ENCODE results near the gene TMCO1.
"Not testable (repeated sequence)": the region's sequence is repeated elsewhere in the genome, so short reads cannot be mapped to it uniquely, and the experiment has no call there.

Gene TMCO1

DNA sequence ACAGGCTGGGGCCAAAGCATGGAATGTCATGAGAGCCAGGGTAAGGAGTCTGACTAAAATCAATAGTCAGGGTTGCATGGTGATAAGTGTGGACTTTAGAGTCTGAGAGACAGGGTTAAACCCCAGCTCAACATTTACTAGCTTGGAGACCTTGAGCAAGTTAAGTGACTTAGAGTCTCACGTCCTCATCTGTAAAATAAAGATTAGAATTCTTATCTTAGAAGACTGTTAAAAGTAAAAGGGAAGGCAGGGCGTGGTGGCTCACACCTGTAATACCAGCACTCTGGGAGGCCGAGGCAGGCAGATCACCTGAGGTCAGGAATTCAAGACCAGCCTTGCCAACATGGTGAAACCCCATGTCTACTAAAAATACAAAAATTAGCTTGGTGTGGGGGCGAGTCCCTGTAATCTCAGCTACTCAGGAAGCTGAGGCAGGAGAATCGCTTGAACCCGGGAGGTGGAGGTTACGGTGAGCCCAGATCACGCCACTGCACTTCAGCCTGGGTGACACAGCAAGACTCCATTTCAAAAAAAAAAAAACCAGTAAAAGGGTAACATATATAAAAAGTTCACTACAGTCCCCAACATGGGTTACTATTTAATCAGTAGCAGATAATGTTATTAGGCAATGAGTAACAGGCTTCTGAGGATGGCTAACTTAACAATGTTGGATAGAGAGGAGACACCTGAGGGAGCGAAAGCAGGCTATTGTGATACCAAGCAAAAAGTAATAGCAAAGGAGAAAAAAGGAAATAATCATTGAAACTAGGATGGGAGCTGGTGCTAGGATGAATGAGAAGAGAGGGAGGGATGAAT lies 20.8 kb downstream of the TMCO1 start:
- in situ Hi-C loops (cut with MboI; ENCODE audit: low sequenced_read_pairs), result no loop called here

- in situ Hi-C loops (cut with MboI; ENCODE audit: low sequenced_read_pairs), result not testable (repeated sequence)
Measured at GRCh38 chr1:165744913-165745312, 23.8 kb downstream of the TMCO1 start.

DNA sequence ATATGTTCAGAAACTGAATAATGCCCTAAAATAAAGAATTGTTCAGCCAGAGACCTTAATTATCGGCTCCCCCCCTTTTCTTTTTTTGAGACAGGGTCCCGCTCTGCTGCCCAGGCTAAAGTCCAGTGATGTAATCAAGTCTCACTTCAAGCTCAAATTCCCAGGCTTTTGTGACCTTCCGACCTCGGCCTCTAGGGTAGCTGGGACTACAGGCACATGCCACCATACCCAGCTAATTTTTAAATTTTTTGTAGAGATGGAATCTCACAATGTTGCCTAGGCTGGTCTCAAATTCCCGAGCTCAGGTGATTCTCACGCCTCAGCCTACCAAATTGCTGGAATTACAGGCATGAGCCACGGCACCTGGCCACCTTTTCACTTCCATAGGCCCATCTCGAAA lies 26.5 kb downstream of the TMCO1 start:
- in situ Hi-C loops (cut with MboI; ENCODE audit: low sequenced_read_pairs), result no loop called here

- in situ Hi-C loops (cut with MboI; ENCODE audit: low sequenced_read_pairs), result no loop called here
Measured at GRCh38 chr1:165738794-165739193, 29.9 kb downstream of the TMCO1 start.

DNA sequence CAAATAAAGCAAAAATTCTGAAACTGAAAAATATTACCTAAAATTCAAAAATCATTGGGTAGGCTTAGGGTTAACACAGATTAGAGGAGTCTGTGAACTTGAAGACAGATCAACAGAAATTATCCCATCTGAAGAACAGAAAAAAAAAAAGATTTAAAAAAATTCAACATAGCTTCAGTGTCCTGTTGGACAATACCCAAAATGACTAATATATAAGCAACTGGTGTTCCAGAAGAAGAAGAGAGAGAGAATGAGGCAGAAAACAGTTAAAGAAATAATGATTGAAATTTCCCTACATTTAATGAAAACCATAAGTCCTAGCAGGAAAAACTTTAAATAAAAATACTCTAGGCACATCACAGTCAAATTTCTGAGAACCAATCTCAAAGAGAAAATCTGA lies 31.5 kb downstream of the TMCO1 start:
- in situ Hi-C loops (cut with MboI; ENCODE audit: low sequenced_read_pairs), result no loop called here

DNA sequence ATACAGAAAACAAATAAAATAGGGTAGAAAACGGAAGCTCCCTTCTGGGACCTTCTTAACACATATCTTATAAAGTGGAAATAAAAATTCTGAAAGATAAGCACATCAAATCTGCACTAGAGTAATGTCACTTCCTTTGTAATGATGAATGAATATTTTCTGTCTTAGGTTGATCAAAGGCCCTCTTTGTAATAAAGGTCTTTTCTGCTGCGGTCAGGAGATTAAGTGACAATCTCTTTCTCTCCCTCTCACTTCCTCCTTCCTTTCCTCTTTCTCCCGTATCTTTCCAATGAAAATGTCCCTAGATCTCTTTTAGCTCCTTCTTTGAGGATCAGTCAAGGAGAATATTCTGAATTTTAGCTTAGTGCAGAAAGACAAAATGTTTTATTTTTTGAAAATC lies 33.8 kb downstream of the TMCO1 start:
- in situ Hi-C loops (cut with MboI; ENCODE audit: low sequenced_read_pairs), result no loop called here

DNA sequence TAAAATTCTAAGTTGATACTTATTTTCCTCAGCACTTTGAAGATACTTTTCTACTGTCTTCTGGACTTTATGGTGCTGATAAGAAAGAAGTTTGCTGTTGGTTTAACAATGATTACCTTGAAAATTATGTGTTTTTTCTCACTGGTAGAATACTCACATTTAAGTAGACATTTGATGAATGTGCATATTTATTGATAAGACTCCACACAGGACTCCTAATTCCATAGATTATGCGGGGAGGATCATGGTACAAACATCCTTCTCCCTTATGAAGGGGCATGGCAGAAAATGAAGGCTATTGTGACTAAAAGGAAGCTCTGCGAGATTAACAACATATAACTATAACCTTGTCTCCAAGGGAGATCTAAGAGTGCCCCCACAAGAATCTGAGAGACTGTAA lies 41.8 kb downstream of the TMCO1 start:
- in situ Hi-C loops (cut with MboI; ENCODE audit: low sequenced_read_pairs), result no loop called here

- in situ Hi-C loops (cut with MboI; ENCODE audit: low sequenced_read_pairs), result no loop called here
Measured at GRCh38 chr1:165726169-165726568, 42.5 kb downstream of the TMCO1 start.

DNA sequence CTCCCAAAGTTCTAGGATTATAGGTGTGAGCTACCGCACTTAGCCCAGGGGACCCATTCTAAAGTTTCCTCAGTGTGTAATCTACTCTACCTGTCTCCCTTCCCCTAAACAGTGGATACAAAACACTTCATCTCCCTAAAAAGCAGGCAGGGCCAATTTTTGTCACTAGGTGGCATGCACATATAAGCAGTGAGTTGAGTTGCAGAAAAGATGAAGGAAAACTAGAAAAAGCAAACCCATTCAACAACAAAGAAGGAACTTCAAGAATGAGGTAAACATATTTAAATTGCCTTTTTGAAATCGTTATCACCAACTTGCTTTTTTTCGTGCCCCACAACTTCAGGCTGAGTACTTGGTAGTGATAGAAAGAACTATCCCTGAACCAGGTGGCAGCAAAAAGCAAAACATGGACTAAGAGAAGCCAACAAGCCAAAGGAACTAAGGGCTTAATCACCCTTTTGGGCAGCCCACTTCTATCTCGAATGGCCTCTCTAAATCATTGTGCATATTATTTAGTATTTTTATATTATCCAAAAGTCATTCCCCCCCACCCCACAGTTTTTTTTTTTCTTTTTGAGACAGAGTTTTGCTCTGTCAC lies 50.7 kb downstream of the TMCO1 start:
- in situ Hi-C loops (cut with MboI; ENCODE audit: low sequenced_read_pairs), result no loop called here

DNA sequence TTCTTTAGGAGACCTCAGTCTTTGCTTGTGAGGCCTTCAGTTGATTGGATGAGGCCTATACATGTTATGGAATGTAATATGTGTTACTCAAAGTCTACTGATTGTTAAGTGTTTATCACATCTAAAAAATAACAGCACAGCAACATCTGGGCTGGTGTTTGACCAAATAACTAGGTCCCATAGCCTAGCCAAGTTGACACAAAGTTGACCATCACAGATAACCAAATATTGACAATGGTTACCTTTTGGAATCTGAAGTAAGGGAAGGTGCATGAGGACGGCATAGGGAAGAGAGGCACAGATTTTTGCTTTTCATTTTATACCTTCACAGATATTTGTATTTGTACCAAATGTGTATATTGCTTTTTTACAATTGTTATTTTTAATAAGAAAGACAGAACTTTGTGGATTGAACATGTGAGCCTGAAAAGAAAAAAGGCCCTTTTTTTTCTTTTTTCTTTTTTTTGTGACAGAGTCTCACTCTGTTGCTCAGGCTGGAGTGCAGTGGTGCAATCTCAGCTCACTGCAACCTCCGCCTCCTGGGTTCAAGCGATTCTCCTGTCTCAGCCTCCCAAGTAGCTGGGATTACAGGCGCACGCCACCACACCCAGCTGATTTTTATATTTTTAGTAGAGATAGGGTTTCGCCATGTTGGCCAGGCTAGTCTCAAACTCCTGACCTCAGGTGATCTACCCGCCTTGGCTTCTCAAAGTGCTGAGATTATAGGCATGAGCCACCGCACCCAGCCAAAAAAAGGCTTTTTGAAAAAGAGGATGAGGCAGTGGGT lies 52.2 kb downstream of the TMCO1 start:
- in situ Hi-C loops (cut with MboI; ENCODE audit: low sequenced_read_pairs), result not testable (repeated sequence)

DNA sequence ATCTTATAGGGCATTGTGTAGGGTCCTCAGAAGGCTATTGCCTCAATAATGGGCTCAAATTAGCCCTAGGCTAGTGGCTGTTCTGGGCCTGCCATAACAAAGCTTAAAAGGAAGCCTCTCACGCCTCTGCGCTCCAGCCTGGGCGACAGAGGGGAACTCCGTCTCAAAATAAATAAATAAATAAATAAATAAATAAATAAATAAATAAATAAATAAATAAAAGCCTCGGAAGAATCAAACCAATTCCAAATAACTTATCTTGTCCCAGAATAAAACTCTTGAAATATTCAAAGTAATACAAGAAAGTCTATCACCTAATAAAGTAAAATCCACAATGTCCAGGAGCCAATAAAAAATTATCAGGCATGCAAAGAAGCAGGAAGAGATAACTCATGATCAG lies 55.9 kb downstream of the TMCO1 start:
- in situ Hi-C loops (cut with MboI; ENCODE audit: low sequenced_read_pairs), result no loop called here

GRCh38 chr1:165707984-165708706 lies 60.5 kb downstream of the TMCO1 start:
- in situ Hi-C loops (cut with MboI; ENCODE audit: low sequenced_read_pairs), result no loop called here

DNA sequence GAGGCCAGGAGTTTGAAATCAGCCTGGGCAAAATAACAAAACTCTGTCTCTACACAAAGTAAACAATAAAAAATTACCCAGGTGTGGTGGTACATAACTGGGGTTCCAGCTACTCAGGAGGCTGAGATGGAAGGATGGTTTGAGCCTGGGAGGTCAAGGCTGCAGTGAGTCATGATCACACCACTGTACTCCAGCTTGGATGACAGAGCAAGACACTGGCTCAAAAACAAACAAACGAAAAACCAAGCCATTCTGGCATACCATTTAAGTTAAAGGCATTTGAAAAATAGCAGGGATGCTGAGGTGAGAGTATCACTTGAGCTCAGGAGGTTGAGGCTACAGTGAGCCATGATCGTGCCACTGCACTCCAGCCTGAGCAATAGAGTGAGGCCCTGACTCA lies 65.0 kb downstream of the TMCO1 start:
- in situ Hi-C loops (cut with MboI; ENCODE audit: low sequenced_read_pairs), result no loop called here

GRCh38 chr1:165701922-165702321 lies 66.7 kb downstream of the TMCO1 start:
- in situ Hi-C loops (cut with MboI; ENCODE audit: low sequenced_read_pairs), result not testable (repeated sequence)

DNA sequence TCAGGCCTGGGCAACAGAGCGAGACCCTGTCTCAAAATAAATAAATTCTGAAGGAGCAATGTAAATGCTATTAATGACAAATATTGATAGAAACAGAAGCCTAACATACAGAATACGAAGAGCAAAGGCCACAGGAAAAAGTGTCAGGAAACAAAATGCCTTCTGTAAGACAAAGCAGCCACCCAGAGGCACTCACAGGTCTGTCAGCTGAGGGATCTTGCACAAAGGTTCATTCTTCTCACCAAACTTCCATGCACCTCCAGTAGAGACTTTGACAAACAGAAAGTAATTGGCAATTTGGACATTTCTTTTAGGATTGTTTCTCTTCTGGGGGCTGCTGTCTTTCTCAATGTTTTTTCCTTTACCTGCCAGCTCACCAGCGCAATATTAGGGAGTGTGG lies 69.1 kb downstream of the TMCO1 start:
- in situ Hi-C loops (cut with MboI; ENCODE audit: low sequenced_read_pairs), result no loop called here

DNA sequence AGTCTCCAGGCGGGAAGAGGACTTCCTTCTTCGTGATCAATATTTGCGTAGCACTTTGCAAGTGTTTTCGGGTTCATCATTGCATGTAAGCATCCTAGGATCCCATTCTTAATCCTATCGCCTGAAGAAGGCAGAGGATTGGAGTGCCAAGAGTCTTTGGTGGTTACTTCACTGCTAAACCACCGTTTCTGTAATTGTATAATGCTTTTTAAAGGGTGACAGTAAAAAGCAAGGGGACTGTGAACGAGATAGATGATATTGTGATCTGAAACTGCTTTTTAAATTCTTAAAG lies 70.0 kb downstream of the TMCO1 start:
- in situ Hi-C loops (cut with MboI; ENCODE audit: low sequenced_read_pairs), result no loop called here

DNA sequence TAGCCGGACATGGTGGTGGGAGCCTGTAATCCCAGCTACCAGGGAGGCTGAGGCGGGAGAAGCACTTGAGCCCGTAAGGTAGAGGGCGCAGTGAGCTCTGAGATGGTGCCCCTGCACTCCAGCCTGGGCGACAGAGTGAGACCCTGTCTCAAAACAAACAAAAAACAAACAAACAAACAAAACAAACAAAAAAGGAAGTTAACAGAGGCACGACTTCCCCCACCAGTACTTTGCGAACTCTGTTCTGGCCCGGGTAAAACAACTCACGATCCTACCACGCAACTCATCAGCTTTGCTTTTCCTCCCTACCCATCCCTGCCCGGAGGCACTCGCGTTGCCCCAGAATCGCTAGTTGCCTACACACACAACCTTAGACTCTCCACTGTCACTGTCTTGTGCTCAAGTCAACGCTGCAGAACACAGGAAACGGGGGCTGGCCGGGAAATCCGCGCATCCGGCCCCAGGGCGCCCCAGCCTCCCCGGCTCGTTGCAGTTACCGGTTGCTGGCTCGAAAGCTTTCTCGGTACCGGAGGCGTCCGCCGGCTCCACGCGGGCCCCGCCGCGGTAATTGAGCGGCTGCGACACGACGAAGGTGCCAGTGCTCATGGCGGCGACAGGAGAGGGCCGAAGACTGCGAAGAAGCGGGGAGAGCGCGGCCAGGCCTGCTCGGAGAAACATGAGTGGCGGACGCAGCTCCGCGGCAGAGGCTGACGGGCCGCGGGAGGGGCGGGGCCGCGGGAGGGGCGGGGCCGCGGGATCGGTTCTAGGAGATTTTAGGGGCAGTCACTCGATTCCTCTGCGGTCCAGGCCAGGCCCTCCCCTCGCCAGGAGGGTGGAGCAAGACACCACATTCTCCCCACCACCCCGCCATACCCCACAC lies 70.5 kb downstream of the TMCO1 start, which contains the start of gene ALDH9A1:
Gene ALDH9A1, minus strand, starts transcription at position 682 of the 880 bp plus-strand sequence. Its CDS starts 4 bp downstream, at position 678.
- in situ Hi-C loops (cut with MboI; ENCODE audit: low sequenced_read_pairs), result no loop called here

GRCh38 chr1:165697491-165697880 lies 71.2 kb downstream of the TMCO1 start:
- in situ Hi-C loops (cut with MboI; ENCODE audit: low sequenced_read_pairs), result no loop called here

DNA sequence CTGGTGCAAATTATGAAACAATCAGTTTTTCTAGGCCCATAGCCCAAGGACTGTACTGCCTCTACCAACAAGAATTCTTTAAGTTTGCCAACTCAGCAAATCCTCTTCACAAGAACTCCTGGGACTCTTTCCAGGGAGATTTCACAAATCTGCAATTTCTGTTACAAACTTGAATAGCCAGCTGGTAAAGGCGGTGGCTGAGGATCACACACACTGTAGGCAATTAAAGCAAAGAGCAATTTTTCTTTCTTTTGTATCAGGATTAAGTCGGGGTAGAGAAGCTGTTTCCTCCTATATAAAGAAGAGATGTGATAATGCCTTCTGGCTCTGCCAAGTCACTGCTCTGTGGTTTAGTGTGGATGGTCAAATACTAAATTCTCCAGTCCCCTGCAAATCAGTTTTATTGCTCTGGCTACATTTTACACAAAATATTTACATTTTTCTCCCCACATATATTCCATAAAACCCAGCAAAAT lies 72.0 kb downstream of the TMCO1 start:
- in situ Hi-C loops (cut with MboI; ENCODE audit: low sequenced_read_pairs), result no loop called here

GRCh38 chr1:165695031-165695430 lies 73.6 kb downstream of the TMCO1 start:
- in situ Hi-C loops (cut with MboI; ENCODE audit: low sequenced_read_pairs), result no loop called here
